Endothelial cell of umbilical vein (primary cell): Measurements from ENCODE around the gene TOMM40L.

Experiments used
- EZH2 ChIP-seq: IDR thresholded peaks from 2 replicates; pipeline ENCODE4 v1.6.1; 2012; ENCODE audit warnings: borderline replicate concordance, low read depth, mild to moderate bottlenecking, moderate library complexity, low read length, inconsistent platforms; ENCODE audit not compliant: severe bottlenecking
- POLR2AphosphoS5 ChIP-seq: IDR thresholded peaks from 2 replicates; pipeline ENCODE4 v1.6.1; 2012; ENCODE audit warnings: low read depth, mild to moderate bottlenecking, control low read depth, low read length, moderate library complexity; ENCODE audit not compliant: insufficient read depth
- TF ChIP-seq, protein P1 (sequence below), 2 donors: IDR thresholded peaks; 1 replicate in 1 of 2; 2 replicates in 1 of 2; pipeline ENCODE4 v1.5.1; 2011; ENCODE audit warnings: low read length in 2 of 2, mild to moderate bottlenecking in 2 of 2, moderate library complexity in 2 of 2, control low read depth in 1 of 2, inconsistent platforms in 1 of 2, low read depth in 1 of 2; ENCODE audit not compliant: insufficient read depth in 1 of 2; ENCODE audit errors: extremely low read depth in 1 of 2

DNA sequence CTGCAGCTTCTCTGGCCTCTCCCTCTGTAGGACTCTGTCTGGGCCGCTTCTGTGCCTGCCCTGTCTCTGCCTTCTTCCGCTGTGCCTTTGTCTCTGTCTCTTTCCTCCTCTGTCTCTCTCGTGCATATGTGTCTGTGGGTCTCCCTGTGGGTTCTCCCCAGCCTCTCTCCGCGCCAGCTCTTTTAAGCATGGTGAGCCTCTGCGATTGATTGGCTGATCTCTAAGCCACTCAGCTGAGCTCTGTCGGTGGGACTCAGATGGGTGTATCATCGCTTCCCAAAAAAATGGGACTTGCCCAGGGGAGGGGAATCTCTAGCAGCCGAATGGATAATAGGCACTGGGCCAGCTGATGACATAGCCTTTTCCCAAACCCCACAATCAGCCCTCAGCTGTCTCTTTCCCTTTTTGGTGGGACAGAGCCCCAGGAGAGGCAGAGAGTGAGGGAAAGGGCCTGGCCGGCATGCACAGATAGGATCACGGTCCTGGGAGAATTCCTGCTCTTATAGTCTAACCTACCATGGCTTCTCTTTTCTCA, 26.9 kb upstream of the TOMM40L start, which contains the start of gene ADAMTS4:
- TF ChIP-seq, protein P1, sequence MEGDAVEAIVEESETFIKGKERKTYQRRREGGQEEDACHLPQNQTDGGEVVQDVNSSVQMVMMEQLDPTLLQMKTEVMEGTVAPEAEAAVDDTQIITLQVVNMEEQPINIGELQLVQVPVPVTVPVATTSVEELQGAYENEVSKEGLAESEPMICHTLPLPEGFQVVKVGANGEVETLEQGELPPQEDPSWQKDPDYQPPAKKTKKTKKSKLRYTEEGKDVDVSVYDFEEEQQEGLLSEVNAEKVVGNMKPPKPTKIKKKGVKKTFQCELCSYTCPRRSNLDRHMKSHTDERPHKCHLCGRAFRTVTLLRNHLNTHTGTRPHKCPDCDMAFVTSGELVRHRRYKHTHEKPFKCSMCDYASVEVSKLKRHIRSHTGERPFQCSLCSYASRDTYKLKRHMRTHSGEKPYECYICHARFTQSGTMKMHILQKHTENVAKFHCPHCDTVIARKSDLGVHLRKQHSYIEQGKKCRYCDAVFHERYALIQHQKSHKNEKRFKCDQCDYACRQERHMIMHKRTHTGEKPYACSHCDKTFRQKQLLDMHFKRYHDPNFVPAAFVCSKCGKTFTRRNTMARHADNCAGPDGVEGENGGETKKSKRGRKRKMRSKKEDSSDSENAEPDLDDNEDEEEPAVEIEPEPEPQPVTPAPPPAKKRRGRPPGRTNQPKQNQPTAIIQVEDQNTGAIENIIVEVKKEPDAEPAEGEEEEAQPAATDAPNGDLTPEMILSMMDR (IDR thresholded peaks at IDR 0.05; ENCODE audit: extremely low read depth in 1 of 2, insufficient read depth in 1 of 2, low read depth in 1 of 2, low read length in 2 of 2): no peak
- TF ChIP-seq POLR2AphosphoS5 (no peak), EZH2 (no peak)
